Measurements from ENCODE around the gene SNTB2. TPM values are rescaled to one million over a fixed set of nuclear protein-coding genes. Genes with fewer than 3 reads are reported as not detected.
A peak's percentile ranks its signal among the peaks of the same experiment; 100 is the strongest.

Gene SNTB2
- total and polyA plus RNA-seq, 2 of the 13 experiments (the other 11 are each of a cell fraction or from before 2014, with no cell fraction given) = 11.5 to 19.2 TPM

DNA sequence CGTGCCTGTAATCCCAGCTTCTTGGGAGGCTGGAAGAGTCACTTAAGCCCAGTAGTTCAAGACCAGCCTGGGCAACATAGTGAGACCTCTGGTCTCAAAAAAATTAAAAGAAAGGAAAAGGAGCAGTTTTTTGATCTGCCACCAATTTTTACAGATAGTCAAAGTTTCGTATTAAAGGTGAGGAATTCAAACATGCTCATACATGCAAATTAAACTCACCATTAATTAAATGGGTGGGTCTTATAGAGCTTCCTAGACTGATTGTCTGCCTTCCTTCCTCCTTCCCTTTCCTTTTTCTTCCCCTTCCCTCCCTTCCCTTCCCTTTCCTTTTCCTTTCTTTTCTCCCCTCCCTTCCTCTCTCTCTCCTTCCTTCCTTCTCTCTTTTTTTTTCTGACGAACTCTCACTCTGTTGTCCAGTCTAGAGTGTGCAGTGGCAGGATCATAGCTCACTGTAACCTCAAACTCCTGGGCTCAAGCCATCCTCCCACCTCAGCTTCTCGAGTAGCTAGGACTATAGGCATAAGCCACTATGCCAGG is 87.8 kb downstream of the SNTB2 start:
- ATAC-seq (no peak), FAIRE-seq (no peak), DNase-seq (ENCODE audit: low spot score) (no peak)
- WGBS (ENCODE audit: low lambda C conversion rate) = 95% methylated on average over 4 of the region's 4 CpGs
- no peak overlapping the region for H3K27ac ChIP-seq (ENCODE audit: extremely low read length, insufficient read depth, low read length)
- in situ Hi-C loops (cut with HindIII; ENCODE audit: extremely low pct_ligation_motif_present, low pct_unique_long_range_greater_than_20kb) = no loop called here
- peaks cover 2 to 18% of the 10 kb centered on the region in 2 experiments; a peak in 4 of 5 replicates for H3K36me3 ChIP-seq (replicated peaks in 1 of 2; ENCODE audit: control insufficient read depth in 1 of 2, insufficient read depth in 2 of 2, low read length in 2 of 2)
- no peaks in the 10 kb centered on the region for H4K20me1 ChIP-seq (ENCODE audit: insufficient read depth, low read length)
- H3K9me3 ChIP-seq (ENCODE audit: low read length) = no peaks in the 10 kb centered on the region
- ChIA-PET POLR2A (interaction anchor here (1.3 kb wide), 1 partner anchor 87 kb away, joined by 4 read pairs; no protein-coding TSS in a partner anchor), CTCF (ENCODE audit: low intra/inter-chr PET ratio, low total read pairs) (no interaction called here)
- no peaks in the 10 kb centered on the region for H3K79me2 ChIP-seq (ENCODE audit: insufficient read depth, low read length)
- BruUV-seq (replicated peaks) = no TSS peak
- no peaks in the 10 kb centered on the region for H3K27me3 ChIP-seq (ENCODE audit: control insufficient read depth in 1 of 2, insufficient read depth in 2 of 2, low read length in 2 of 2)
- no peak overlapping the region for H3K4me2 ChIP-seq (ENCODE audit: low read depth, low read length)
- H3K4me3 ChIP-seq (replicated peaks in 1 of 3; ENCODE audit: insufficient read depth in 1 of 3, low read depth in 2 of 3, low read length in 3 of 3) = no peak overlapping the region
- H3K4me1 ChIP-seq (ENCODE audit: insufficient read depth, low read length) = no peaks in the 10 kb centered on the region
- TF ChIP-seq HNRNPK (IDR thresholded peaks at IDR 0.05; ENCODE audit: low read depth, low read length, poor library complexity, severe bottlenecking) (peak; percentile 94), ZNF615 (CRISPR knock-in tag; IDR thresholded peaks at IDR 0.05; ENCODE audit: borderline replicate concordance) (no peak)
- H2AFZ ChIP-seq (ENCODE audit: low read length) = no peak overlapping the region
- intact Hi-C loops (cut with micrococcal nuclease; ENCODE audit: unreplicated experiment) = no loop called here
- H3K9ac ChIP-seq (ENCODE audit: insufficient read depth, low read depth, low read length) = no peak overlapping the region

DNA sequence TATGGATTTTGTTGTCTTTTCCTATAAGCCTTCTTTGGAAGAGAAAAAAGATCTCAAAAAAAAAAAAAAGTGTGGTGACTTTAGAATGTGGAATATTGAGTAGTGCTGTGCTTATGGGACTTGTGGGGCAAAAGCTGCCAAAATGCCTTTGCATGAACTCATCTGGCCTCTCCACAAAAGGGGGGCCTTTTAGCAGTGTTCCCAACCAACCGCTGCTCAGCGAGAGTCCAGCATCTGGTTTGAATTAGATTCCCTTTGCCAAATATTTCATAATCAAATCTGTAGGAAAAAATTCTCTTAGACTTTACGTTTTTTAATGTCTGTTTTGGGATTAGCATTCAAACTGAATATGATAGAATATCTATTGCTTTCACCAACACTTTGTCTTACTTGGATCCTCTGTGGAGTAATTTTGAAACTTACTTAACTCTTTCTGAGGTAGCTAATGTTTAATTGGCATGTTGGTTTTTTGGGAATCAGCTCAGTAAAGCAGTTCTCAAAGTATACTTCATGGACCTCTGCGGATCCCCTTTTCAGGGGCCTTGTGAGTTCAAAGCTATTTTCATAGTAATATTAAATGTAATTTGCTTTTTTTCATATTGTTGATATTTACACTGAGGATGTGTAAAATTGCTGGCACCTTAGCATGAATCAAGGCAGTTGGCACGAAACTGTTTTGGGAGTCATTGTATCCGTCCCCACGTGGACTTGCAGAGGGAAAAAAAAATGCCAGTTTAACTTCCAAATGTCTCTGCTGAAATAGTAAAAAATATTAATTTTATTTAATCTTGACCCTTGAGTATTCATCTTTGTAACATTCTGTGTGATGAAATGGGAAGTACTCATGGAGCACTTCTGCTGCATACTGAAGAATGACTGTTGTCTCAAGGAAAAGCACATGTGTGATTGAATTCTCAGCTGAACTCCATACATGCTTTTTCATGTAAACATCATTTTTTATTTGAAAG is 89.5 kb downstream of the SNTB2 start:
- no peak overlapping the region for H3K4me3 ChIP-seq (replicated peaks in 1 of 3; ENCODE audit: insufficient read depth in 1 of 3, low read depth in 2 of 3, low read length in 3 of 3)
- DNase-seq (ENCODE audit: low spot score) = no peak
- no TSS peak for BruUV-seq (replicated peaks)
- ATAC-seq = no peak
- no peak for FAIRE-seq
- no peak overlapping the region for H3K4me2 ChIP-seq (ENCODE audit: low read depth, low read length)
- intact Hi-C loops (cut with micrococcal nuclease; ENCODE audit: unreplicated experiment) (no loop called here), in situ Hi-C loops (cut with HindIII; ENCODE audit: extremely low pct_ligation_motif_present, low pct_unique_long_range_greater_than_20kb) (no loop called here)
- ChIA-PET POLR2A (no interaction called here), CTCF (ENCODE audit: low intra/inter-chr PET ratio, low total read pairs) (no interaction called here)
- no peaks in the 10 kb centered on the region for H3K4me1 ChIP-seq (ENCODE audit: insufficient read depth, low read length)
- no peaks in the 10 kb centered on the region for H4K20me1 ChIP-seq (ENCODE audit: insufficient read depth, low read length)
- H3K9me3 ChIP-seq (ENCODE audit: low read length) = no peaks in the 10 kb centered on the region
- H3K27ac ChIP-seq (ENCODE audit: extremely low read length, insufficient read depth, low read length) = no peak overlapping the region
- H2AFZ ChIP-seq (ENCODE audit: low read length) = no peak overlapping the region
- 95% methylated on average over 7 of the region's 7 CpGs for WGBS (ENCODE audit: low lambda C conversion rate)
- H3K27me3 ChIP-seq (ENCODE audit: control insufficient read depth in 1 of 2, insufficient read depth in 2 of 2, low read length in 2 of 2) = no peaks in the 10 kb centered on the region
- H3K9ac ChIP-seq (ENCODE audit: insufficient read depth, low read depth, low read length) = no peak overlapping the region
- no peaks in the 10 kb centered on the region for H3K79me2 ChIP-seq (ENCODE audit: insufficient read depth, low read length)
- H3K36me3 ChIP-seq (replicated peaks in 1 of 2; ENCODE audit: control insufficient read depth in 1 of 2, insufficient read depth in 2 of 2, low read length in 2 of 2) = peaks cover 2 to 7% of the 10 kb centered on the region in 2 experiments; a peak in 4 of 5 replicates
- no peak for TF ChIP-seq ZNF292 (CRISPR knock-in tag; IDR thresholded peaks at IDR 0.05; ENCODE audit: borderline replicate concordance, low read depth)
- no peak for TF ChIP-seq NFKBIZ (CRISPR knock-in tag; IDR thresholded peaks at IDR 0.05)
- TF ChIP-seq ZNF20 (CRISPR knock-in tag; IDR thresholded peaks at IDR 0.05) = no peak
- no peak for TF ChIP-seq ZNF235 (CRISPR knock-in tag; IDR thresholded peaks at IDR 0.05; ENCODE audit: borderline replicate concordance)
- no peak for TF ChIP-seq POLR2AphosphoS2 (IDR thresholded peaks at IDR 0.05; ENCODE audit: low read depth, low read length)
- no peak for TF ChIP-seq ZNF646 (CRISPR knock-in tag; IDR thresholded peaks at IDR 0.05)
